Aorta (tissue), 5 donors: Measurements from ENCODE around the gene FRMPD2. TPM values are rescaled to one million over a fixed set of nuclear protein-coding genes. Genes with fewer than 3 reads are reported as not detected.

Experiments
- ATAC-seq: fragments of 200-7000 bp; cut with Tn5 transposase; one replicate; pipeline ENCODE4 v1.9.1; 2022; ENCODE audit warnings: moderate library complexity; ENCODE audit not compliant: low FRiP score
- DNase-seq, 2 donors: peaks; one replicate each; pipeline ENCODE4 v3.0.0-alpha.2; 2020
- H3K27ac ChIP-seq, 2 donors: one replicate each; pipeline ENCODE4 v1.5.1; 2013; ENCODE audit warnings: low read length in 2 of 2, mild to moderate bottlenecking in 2 of 2, moderate library complexity in 2 of 2, control low read depth in 1 of 2, inconsistent platforms in 1 of 2, low read depth in 1 of 2
- H3K27me3 ChIP-seq, 2 donors: one replicate each; pipeline ENCODE4 v1.6.1; 2013; ENCODE audit warnings: control low read depth in 1 of 2, low read length in 1 of 2, mild to moderate bottlenecking in 1 of 2, moderate library complexity in 1 of 2; ENCODE audit not compliant: insufficient read depth in 2 of 2, control insufficient read depth in 1 of 2
- H3K36me3 ChIP-seq, 2 donors: one replicate each; pipeline ENCODE4 v1.6.1; 2013; ENCODE audit warnings: control low read depth in 1 of 2, low read length in 1 of 2, mild to moderate bottlenecking in 1 of 2; ENCODE audit not compliant: insufficient read depth in 2 of 2, control insufficient read depth in 1 of 2
- H3K4me1 ChIP-seq, 2 donors: one replicate each; pipeline ENCODE4 v1.6.1; 2013; ENCODE audit warnings: low read length in 2 of 2, control low read depth in 1 of 2, mild to moderate bottlenecking in 1 of 2, moderate library complexity in 1 of 2; ENCODE audit not compliant: insufficient read depth in 2 of 2, control insufficient read depth in 1 of 2
- H3K4me3 ChIP-seq, 2 donors: one replicate each; pipeline ENCODE4 v1.5.1; 2013; ENCODE audit warnings: low read length in 2 of 2, control low read depth in 1 of 2, mild to moderate bottlenecking in 1 of 2
- H3K9me3 ChIP-seq: one replicate; pipeline ENCODE4 v1.6.1; 2013; ENCODE audit warnings: mild to moderate bottlenecking, low read length; ENCODE audit not compliant: control insufficient read depth
- WGBS, 2 donors: extraction: QIAGEN DNeasy Blood & Tissue Kit; methylation state at CpG; one replicate each; pipeline ENCODE4 v1.1.7; 2013; 5-methylcytosine and 5-hydroxymethylcytosine counted together
- intact Hi-C, 2 donors: fragments of 100-400 bp; cut with DNase I; formaldehyde crosslinking; loops; one replicate each; pipeline versions ENCODE4 v1.14.2 to v1.15.0; 2022
- long read RNA-seq, 2 donors: library from polyadenylated mRNA; unstranded; transcript quantifications; one replicate each; pipeline ENCODE4 v2.0.0, GENCODE V29; 2020 to 2021
- polyA plus RNA-seq, 2 donors: library from polyadenylated mRNA; stranded (reverse); fragments of 200-250 nt; gene quantifications; one replicate each; pipeline ENCODE4 v1.2.3, GENCODE V29; 2013
- total RNA-seq, 2 donors: library from RNA; stranded (reverse); fragmentation: NEBNext Ultra II Directional; extraction: Animal tissue kit (Norgen Biotek cat#: 25700); gene quantifications; one replicate each; pipeline ENCODE4 v1.2.1, GENCODE V29; 2021
- donor health status: healthy with polysubstance abuse.
- donor health status: Bipolar disorder and iron deficiency.
- donor health status: DM: no; HTN: no; CAD: no.
- donor health status: DM: no; HTN: no; CAD: no.
- donor health status: DM: yes; HTN: yes; CAD: no.

FRMPD2 gene, protein sequence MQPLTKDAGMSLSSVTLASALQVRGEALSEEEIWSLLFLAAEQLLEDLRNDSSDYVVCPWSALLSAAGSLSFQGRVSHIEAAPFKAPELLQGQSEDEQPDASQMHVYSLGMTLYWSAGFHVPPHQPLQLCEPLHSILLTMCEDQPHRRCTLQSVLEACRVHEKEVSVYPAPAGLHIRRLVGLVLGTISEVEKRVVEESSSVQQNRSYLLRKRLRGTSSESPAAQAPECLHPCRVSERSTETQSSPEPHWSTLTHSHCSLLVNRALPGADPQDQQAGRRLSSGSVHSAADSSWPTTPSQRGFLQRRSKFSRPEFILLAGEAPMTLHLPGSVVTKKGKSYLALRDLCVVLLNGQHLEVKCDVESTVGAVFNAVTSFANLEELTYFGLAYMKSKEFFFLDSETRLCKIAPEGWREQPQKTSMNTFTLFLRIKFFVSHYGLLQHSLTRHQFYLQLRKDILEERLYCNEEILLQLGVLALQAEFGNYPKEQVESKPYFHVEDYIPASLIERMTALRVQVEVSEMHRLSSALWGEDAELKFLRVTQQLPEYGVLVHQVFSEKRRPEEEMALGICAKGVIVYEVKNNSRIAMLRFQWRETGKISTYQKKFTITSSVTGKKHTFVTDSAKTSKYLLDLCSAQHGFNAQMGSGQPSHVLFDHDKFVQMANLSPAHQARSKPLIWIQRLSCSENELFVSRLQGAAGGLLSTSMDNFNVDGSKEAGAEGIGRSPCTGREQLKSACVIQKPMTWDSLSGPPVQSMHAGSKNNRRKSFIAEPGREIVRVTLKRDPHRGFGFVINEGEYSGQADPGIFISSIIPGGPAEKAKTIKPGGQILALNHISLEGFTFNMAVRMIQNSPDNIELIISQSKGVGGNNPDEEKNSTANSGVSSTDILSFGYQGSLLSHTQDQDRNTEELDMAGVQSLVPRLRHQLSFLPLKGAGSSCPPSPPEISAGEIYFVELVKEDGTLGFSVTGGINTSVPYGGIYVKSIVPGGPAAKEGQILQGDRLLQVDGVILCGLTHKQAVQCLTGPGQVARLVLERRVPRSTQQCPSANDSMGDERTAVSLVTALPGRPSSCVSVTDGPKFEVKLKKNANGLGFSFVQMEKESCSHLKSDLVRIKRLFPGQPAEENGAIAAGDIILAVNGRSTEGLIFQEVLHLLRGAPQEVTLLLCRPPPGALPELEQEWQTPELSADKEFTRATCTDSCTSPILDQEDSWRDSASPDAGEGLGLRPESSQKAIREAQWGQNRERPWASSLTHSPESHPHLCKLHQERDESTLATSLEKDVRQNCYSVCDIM (N-terminal part only)
- total RNA-seq (not detected), polyA plus RNA-seq (not detected)
- long read RNA-seq, donor 1, result 0 reads
- long read RNA-seq, donor 2, result 0 reads

DNA sequence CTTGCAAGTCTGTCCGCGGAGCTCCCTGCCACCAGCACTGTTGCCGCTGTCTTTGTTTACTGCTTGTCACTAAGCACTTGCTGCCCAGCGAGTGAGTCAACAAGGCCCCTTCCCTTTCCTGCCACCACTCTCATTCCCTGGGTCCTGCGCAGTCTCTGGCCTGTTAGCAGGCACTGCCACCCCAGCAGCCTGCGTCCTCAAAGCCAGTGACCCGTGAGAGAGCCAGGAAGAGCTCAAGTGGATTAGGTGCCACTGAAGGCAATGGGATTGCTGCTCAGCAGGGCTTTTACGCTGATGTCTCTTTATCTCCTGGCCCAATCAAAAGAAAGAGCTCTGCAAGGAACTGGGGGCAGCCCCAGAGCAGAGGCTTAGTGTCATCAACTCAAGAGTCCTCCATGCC is at the start of gene FRMPD2:
Gene FRMPD2 (minus strand): TSS at position 61 of the 400 bp plus-strand sequence. CDS start 129 bp downstream, outside the sequence.
- H3K9me3 ChIP-seq, result peaks cover 2% of the 10 kb centered on the region
- no peak within 1 kb of the TSS for H3K27ac ChIP-seq
- DNase-seq (no peak), ATAC-seq (no peak)
- no peaks in the 10 kb centered on the region for H3K4me1 ChIP-seq
- H3K36me3 ChIP-seq, result no peaks in the 10 kb centered on the region
- intact Hi-C loops, result no loop called here
- H3K4me3 ChIP-seq, result no peak within 1 kb of the TSS
- 83% methylated on average over 8 of the region's 8 CpGs for WGBS, 2 donors
- H3K27me3 ChIP-seq, result no peaks in the 10 kb centered on the region

DNA sequence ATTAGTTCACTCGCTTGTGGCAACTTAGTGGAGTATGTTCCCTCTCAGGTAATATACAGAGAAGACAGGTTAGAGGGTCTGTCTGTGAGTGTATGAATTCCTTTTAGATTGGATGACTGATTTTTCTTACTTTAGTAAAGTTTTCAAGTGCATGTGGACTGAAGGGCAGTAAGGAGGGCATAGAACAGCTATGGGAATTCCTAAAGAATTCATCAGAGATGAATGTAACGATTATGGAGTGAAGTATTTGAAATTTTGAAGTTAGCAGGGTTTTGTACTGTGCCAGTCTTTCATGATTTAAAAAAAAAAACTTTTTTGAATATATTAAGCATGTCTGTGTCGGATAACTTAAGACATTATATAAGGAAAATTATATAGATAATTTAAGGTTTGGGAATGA is 47.5 kb upstream of the FRMPD2 start:
- intact Hi-C loops, result no loop called here
- no peaks in the 10 kb centered on the region for H3K27me3 ChIP-seq
- no peak for DNase-seq
- H3K27ac ChIP-seq, result no peak overlapping the region
- WGBS, 2 donors, result 89 to 90% methylated on average over 3 of the region's 3 CpGs
- no peak for ATAC-seq
- H3K4me3 ChIP-seq, result no peak overlapping the region
- no peaks in the 10 kb centered on the region for H3K4me1 ChIP-seq
- H3K36me3 ChIP-seq, result no peaks in the 10 kb centered on the region
- no peaks in the 10 kb centered on the region for H3K9me3 ChIP-seq

DNA sequence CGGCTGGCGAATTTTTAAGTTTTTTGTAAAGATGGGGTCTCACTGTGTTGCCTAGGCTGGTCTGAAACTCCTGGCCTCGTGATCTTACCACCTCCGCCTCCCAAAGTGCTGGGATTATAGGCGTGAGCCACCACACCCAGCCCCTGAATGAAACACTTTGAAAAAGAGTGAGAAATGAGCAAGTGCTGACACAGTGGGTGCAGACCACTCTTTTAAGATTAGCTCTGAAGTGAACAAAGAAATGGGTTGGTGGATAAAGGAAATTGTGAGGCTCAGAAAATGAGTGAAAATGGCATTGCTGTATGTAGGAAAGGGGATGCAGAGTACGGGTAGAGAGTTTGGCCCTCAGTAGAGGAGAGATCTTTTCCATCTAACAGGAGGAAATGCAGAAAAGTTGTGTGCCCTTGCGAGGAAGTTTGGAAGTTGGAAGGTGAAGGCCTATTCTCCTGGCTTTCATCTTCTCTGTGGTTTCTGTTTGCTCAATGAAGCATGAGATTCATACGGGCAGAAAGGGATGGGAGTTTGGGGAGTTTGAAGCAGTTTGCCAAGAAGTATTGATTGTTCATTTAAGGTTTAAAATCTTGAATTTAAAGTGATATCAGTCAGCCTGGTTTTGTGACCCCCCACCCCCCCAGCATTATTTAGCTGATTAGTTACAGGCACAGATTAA is 43.0 kb upstream of the FRMPD2 start:
- intact Hi-C loops, result no loop called here
- ATAC-seq (no peak), DNase-seq (no peak)
- Histone ChIP-seq H3K36me3 (no peaks in the 10 kb centered on the region), H3K9me3 (no peaks in the 10 kb centered on the region), H3K27me3 (no peaks in the 10 kb centered on the region), H3K4me1 (no peaks in the 10 kb centered on the region), H3K27ac (no peak overlapping the region), H3K4me3 (no peak overlapping the region)
- 81 to 93% methylated on average over 8 of the region's 8 CpGs for WGBS, 2 donors

DNA sequence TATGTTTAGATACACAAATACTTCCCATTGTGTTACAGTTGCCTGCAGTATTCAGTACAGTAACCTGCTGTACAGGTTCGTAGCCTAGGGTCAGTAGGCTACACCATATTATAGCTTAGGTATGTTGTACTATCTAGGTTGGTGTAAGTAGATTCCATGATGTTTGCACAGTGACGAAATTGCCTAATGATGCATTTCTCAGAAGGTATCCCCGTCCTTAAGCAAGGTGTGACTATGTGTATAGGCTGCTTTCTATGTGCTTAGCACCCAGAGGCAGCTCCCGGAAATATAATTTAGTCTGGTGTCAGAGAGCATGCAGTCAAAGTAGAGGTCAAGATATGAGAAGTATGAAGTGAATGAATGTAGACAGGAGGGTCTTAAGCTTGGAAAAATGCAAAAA is 41.7 kb upstream of the FRMPD2 start:
- DNase-seq, result no peak
- H3K4me1 ChIP-seq, result no peaks in the 10 kb centered on the region
- H3K27me3 ChIP-seq, result no peaks in the 10 kb centered on the region
- no peak for ATAC-seq
- H3K4me3 ChIP-seq, result no peak overlapping the region
- H3K9me3 ChIP-seq, result no peaks in the 10 kb centered on the region
- no peak overlapping the region for H3K27ac ChIP-seq
- no peaks in the 10 kb centered on the region for H3K36me3 ChIP-seq
- 81 to 89% methylated on average over 4 of the region's 4 CpGs for WGBS, 2 donors
- intact Hi-C loops, result no loop called here

- DNase-seq (no peak), ATAC-seq (no peak)
- no peaks in the 10 kb centered on the region for H3K4me1 ChIP-seq
- no peaks in the 10 kb centered on the region for H3K36me3 ChIP-seq
- H3K27me3 ChIP-seq, result no peaks in the 10 kb centered on the region
- H3K27ac ChIP-seq, result no peak overlapping the region
- H3K9me3 ChIP-seq, result no peaks in the 10 kb centered on the region
- H3K4me3 ChIP-seq, result no peak overlapping the region
- WGBS, 2 donors, result 88 to 97% methylated on average over 2 of the region's 2 CpGs
- intact Hi-C loops, result no loop called here
Observed at GRCh38 chr10:48314107-48314506, 39.6 kb upstream of the FRMPD2 start.

- H3K4me1 ChIP-seq, result no peaks in the 10 kb centered on the region
- H3K27me3 ChIP-seq, result no peaks in the 10 kb centered on the region
- DNase-seq (no peak), ATAC-seq (no peak)
- 81 to 83% methylated on average over 2 of the region's 2 CpGs for WGBS, 2 donors
- no peak overlapping the region for H3K27ac ChIP-seq
- H3K9me3 ChIP-seq, result no peaks in the 10 kb centered on the region
- no peaks in the 10 kb centered on the region for H3K36me3 ChIP-seq
- intact Hi-C loops, result no loop called here
- no peak overlapping the region for H3K4me3 ChIP-seq
Observed at GRCh38 chr10:48309711-48310226, 35.3 kb upstream of the FRMPD2 start.

DNA sequence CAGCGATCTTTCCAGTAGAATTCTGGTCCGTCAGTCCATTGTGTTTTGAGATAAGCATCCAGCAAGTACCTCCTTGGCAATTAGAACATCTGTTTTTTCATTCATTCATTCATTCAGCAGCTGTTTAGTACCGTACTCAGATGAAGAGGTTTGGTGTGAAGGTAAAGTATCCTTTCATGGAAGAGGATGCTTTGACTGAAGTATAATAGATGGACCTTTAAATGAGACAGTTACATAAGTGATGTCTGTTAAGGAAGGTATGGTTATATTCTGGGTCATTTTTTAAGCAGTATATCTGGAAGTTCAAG is 33.2 kb upstream of the FRMPD2 start:
- no peaks in the 10 kb centered on the region for H3K9me3 ChIP-seq
- intact Hi-C loops, result no loop called here
- no peak overlapping the region for H3K27ac ChIP-seq
- H3K36me3 ChIP-seq, result no peaks in the 10 kb centered on the region
- ATAC-seq (no peak), DNase-seq (no peak)
- H3K27me3 ChIP-seq, result no peaks in the 10 kb centered on the region
- 5 to 6% methylated on average over 3 of the region's 3 CpGs for WGBS, 2 donors
- H3K4me3 ChIP-seq, result peak overlapping the region in 1 of 2 donors; percentile 81
- H3K4me1 ChIP-seq, result no peaks in the 10 kb centered on the region
